HL-60/S4 (cell line): ENCODE measurements around the gene RPAP3.

Source experiments
- in situ Hi-C: fragments of 300-500 bp; cut with MboI; formaldehyde crosslinking; loops from 2 replicates; pipeline ENCODE4 v1.14.3; 2022; ENCODE audit warnings: low sequenced_read_pairs

RPAP3 gene

DNA sequence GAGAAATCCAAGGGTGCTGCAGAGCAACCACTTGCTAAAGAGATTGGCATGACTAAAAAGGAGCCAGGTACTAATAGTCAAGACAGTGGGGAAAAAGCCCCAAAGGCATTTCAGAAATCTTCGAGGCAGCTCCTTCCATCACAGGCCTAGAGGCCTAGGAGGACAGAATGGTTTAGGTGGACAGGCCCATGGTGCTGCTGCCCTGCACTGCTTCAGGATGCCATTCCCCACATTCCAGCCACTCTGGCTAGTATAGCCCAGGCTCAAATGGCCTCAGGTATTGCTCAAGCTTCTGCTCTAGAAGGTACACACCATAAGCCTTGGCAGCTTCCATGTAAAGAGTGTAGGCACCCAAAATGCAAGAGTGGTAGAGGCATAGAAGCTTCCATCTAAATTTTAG lies 92.9 kb downstream of the RPAP3 start:
- in situ Hi-C loops = no loop called here

DNA sequence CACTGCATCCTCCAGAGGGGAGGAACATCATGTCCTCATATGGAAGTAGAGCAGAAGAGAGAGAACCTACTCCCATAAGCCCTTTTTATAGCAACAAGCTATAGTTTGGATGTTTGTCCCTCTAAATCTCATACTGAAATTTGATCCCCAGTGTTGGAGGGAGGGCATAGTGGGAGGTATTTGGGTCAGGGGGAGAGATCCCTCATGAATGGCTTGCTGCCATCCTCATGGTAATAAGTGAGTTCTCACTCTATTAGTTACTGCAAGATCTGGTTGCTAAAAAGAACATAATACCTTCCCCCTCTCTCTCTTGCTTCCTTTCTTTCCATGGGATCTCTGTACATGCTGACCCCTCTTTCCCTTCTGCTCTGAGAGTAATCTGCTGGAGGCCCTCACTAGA lies 93.9 kb downstream of the RPAP3 start:
- in situ Hi-C loops = no loop called here
